SK-N-SH (cell line): ENCODE results near the gene KCNQ5. TPM values are rescaled to one million over a fixed set of nuclear protein-coding genes. Genes with fewer than 3 reads are reported as not detected.

ENCODE experiments used
- CTCF ChIA-PET: fragments of 300-600, 350-600 bp; formaldehyde crosslinking; extraction: SDS; loops from one replicate; lab custom pipeline; 2021; lab: Yijun Ruan, JAX
- POLR2A ChIA-PET: fragments of 350-600 bp; sonication (Branson Sonifier 250); formaldehyde crosslinking; extraction: SDS; loops from one replicate; lab custom pipeline; 2020; ENCODE audit warnings: antibody characterized with exemption, inconsistent platforms; lab: Yijun Ruan, JAX
- DNase-seq: peaks from one replicate; pipeline ENCODE4 v3.0.0; 2012
- H2AFZ ChIP-seq: fragments of 200-600 bp; sonication (generic); 2 replicates; pipeline ENCODE4 v1.8.1; 2016; ENCODE audit warnings: antibody characterized with exemption, mild to moderate bottlenecking, low read depth
- H3F3A ChIP-seq: fragments of 200-600 bp; sonication (generic); replicated peaks from 2 replicates; pipeline ENCODE3; 2016; ENCODE audit warnings: antibody characterized with exemption, mild to moderate bottlenecking; ENCODE audit not compliant: insufficient read depth
- H3K27ac ChIP-seq, 2 experiments: fragments of 200-500 bp in 1 of 2; fragments of 200-600 bp in 1 of 2; sonication (Bioruptor generic) in 1 of 2; sonication (generic), shearing (Covaris generic) in 1 of 2; 2 replicates each; pipeline versions ENCODE4 v1.5.1 to v1.6.1; 2014 to 2016; ENCODE audit warnings: low read depth in 2 of 2, inconsistent platforms in 1 of 2, low read length in 1 of 2, mild to moderate bottlenecking in 1 of 2, mixed read lengths in 1 of 2
- H3K27me3 ChIP-seq: fragments of 200-600 bp; sonication (generic), shearing (Covaris generic); 2 replicates; pipeline ENCODE4 v1.6.1; 2016; ENCODE audit warnings: mixed run types; ENCODE audit not compliant: insufficient read depth
- H3K36me3 ChIP-seq, 2 experiments: fragments of 200-500 bp in 1 of 2; fragments of 200-600 bp in 1 of 2; sonication (Bioruptor generic) in 1 of 2; sonication (generic) in 1 of 2; replicated peaks in 1 of 2; 2 replicates each; pipeline versions ENCODE3 to v1.5.1; 2014 to 2016; ENCODE audit warnings: low read length in 1 of 2, mild to moderate bottlenecking in 1 of 2; ENCODE audit not compliant: insufficient read depth in 2 of 2, control insufficient read depth in 1 of 2
- H3K4me1 ChIP-seq, 2 experiments: fragments of 200-500 bp in 1 of 2; fragments of 200-600 bp in 1 of 2; sonication (Bioruptor generic) in 1 of 2; sonication (generic), shearing (Covaris generic) in 1 of 2; 2 replicates each; pipeline versions ENCODE4 v1.5.1 to v1.6.1; 2014 to 2016; ENCODE audit warnings: low read depth in 1 of 2, low read length in 1 of 2, mixed run types in 1 of 2; ENCODE audit not compliant: insufficient read depth in 2 of 2, control insufficient read depth in 1 of 2
- H3K4me2 ChIP-seq: fragments of 200-600 bp; sonication (generic), shearing (Covaris generic); 2 replicates; pipeline ENCODE4 v1.6.1; 2017; ENCODE audit warnings: mixed run types
- H3K4me3 ChIP-seq, 2 experiments: fragments of 200-500 bp in 1 of 2; fragments of 200-600 bp in 1 of 2; sonication (Bioruptor generic) in 1 of 2; sonication (generic), shearing (Covaris generic) in 1 of 2; 2 replicates each; pipeline versions ENCODE4 v1.5.1 to v1.8.1; 2014 to 2016; ENCODE audit warnings: low read depth in 2 of 2, inconsistent platforms in 1 of 2, low read length in 1 of 2, mild to moderate bottlenecking in 1 of 2, mixed read lengths in 1 of 2, moderate library complexity in 1 of 2
- H3K79me2 ChIP-seq: fragments of 200-600 bp; sonication (generic); 2 replicates; pipeline ENCODE4 v1.8.1; 2017; ENCODE audit warnings: mild to moderate bottlenecking; ENCODE audit not compliant: insufficient read depth
- H3K9ac ChIP-seq: fragments of 200-600 bp; sonication (generic); 2 replicates; pipeline ENCODE4 v1.6.1; 2017; ENCODE audit warnings: mixed run types
- H3K9me2 ChIP-seq: fragments of 200-600 bp; sonication (generic); 2 replicates; pipeline ENCODE4 v1.6.1; 2017; ENCODE audit warnings: mixed run types
- H3K9me3 ChIP-seq: fragments of 200-600 bp; sonication (generic); 2 replicates; pipeline ENCODE4 v1.6.1; 2017; ENCODE audit warnings: mixed run types, mild to moderate bottlenecking, moderate library complexity
- H4K20me1 ChIP-seq: fragments of 200-600 bp; sonication (generic); 2 replicates; pipeline ENCODE4 v1.6.1; 2017; ENCODE audit warnings: mild to moderate bottlenecking, mixed run types; ENCODE audit not compliant: insufficient read depth
- CHD2 ChIP-seq: fragments of 150-350 bp; IDR thresholded peaks from 2 replicates; pipeline ENCODE4 v1.6.1; 2018; ENCODE audit warnings: low read length; ENCODE audit not compliant: partially characterized antibody
- CTCF ChIP-seq: fragments of 200-600 bp; sonication (generic); IDR thresholded peaks from 2 replicates; pipeline ENCODE4 v1.6.1; 2017; ENCODE audit warnings: antibody characterized with exemption, mild to moderate bottlenecking, moderate library complexity
- ELF1 ChIP-seq: IDR thresholded peaks from 2 replicates; pipeline ENCODE4 v1.4.0; 2012
- EZH2phosphoT487 ChIP-seq: fragments of 200-600 bp; sonication (generic); IDR thresholded peaks from 2 replicates; pipeline ENCODE4 v1.6.1; 2017; ENCODE audit warnings: low read depth, mixed run types, mild to moderate bottlenecking, antibody characterized with exemption, moderate library complexity, borderline replicate concordance
- FOXJ3 ChIP-seq: sonication (generic); formaldehyde crosslinking; IDR thresholded peaks from 2 replicates; pipeline ENCODE4 v1.5.1; 2020; ENCODE audit warnings: mild to moderate bottlenecking, missing genetic modification reagents
- GABPA ChIP-seq: IDR thresholded peaks from 2 replicates; pipeline ENCODE4 v1.4.0; 2012; ENCODE audit warnings: low read depth, mild to moderate bottlenecking
- GATA2 ChIP-seq: sonication (generic); formaldehyde crosslinking; IDR thresholded peaks from 2 replicates; pipeline ENCODE4 v1.5.0; 2020; ENCODE audit warnings: mild to moderate bottlenecking, missing genetic modification reagents
- IRF3 ChIP-seq: fragments of 150-350 bp; IDR thresholded peaks from 2 replicates; pipeline ENCODE4 v1.6.1; 2016; ENCODE audit warnings: mild to moderate bottlenecking, low read depth, low read length
- JUND ChIP-seq: IDR thresholded peaks from 2 replicates; pipeline ENCODE4 v1.4.0; 2012
- MEF2A ChIP-seq: IDR thresholded peaks from 2 replicates; pipeline ENCODE4 v1.4.0; 2012; ENCODE audit warnings: low read depth, borderline replicate concordance
- MXI1 ChIP-seq: IDR thresholded peaks from 2 replicates; pipeline ENCODE4 v1.6.1; 2012; ENCODE audit warnings: mild to moderate bottlenecking, low read depth, low read length, improper control_type of control experiment
- NFIC ChIP-seq: IDR thresholded peaks from 2 replicates; pipeline ENCODE4 v1.4.0; 2012; ENCODE audit warnings: borderline replicate concordance
- NRF1 ChIP-seq: IDR thresholded peaks from 2 replicates; pipeline ENCODE4 v1.6.1; 2012; ENCODE audit warnings: low read depth, mild to moderate bottlenecking, low read length
- RAD21 ChIP-seq: IDR thresholded peaks from 2 replicates; pipeline ENCODE4 v1.6.1; 2012; ENCODE audit warnings: mild to moderate bottlenecking, low read length
- RCOR1 ChIP-seq: fragments of 150-350 bp; IDR thresholded peaks from 2 replicates; pipeline ENCODE4 v1.6.1; 2017; ENCODE audit warnings: antibody characterized with exemption, low read length
- RXRA ChIP-seq: IDR thresholded peaks from 2 replicates; pipeline ENCODE4 v1.4.0; 2012; ENCODE audit warnings: low read depth, mild to moderate bottlenecking, borderline replicate concordance
- SMC3 ChIP-seq: IDR thresholded peaks from 2 replicates; pipeline ENCODE4 v1.6.1; 2012; ENCODE audit warnings: low read depth, low read length, improper control_type of control experiment
- TAF1 ChIP-seq: IDR thresholded peaks from 2 replicates; pipeline ENCODE4 v1.6.1; 2012; ENCODE audit warnings: low read depth, mild to moderate bottlenecking, low read length, moderate library complexity, borderline replicate concordance
- TCF12 ChIP-seq: IDR thresholded peaks from 2 replicates; pipeline ENCODE4 v1.4.0; 2012
- WGBS: methylation state at CpG from one replicate; pipeline ENCODE4 v1.1.6; 2017; ENCODE audit warnings: low lambda C conversion rate; 5-methylcytosine and 5-hydroxymethylcytosine counted together
- polyA plus RNA-seq, 3 experiments: library from polyadenylated mRNA; depleted of rRNA; stranded (reverse); fragments of >200 nt; gene quantifications; 2 replicates each; pipeline ENCODE4 v1.2.3, GENCODE V29; 2012
- TF ChIP-seq, protein P1 (sequence below): fragments of 150-350 bp; IDR thresholded peaks from 2 replicates; pipeline ENCODE4 v1.6.1; 2017; ENCODE audit warnings: antibody characterized with exemption, low read length, low read depth, borderline replicate concordance
- TF ChIP-seq, protein P2 (sequence below): IDR thresholded peaks from 2 replicates; pipeline ENCODE4 v1.4.0; 2012; ENCODE audit warnings: low read depth, borderline replicate concordance
- TF ChIP-seq, protein P3 (sequence below): IDR thresholded peaks from 2 replicates; pipeline ENCODE4 v1.4.0; 2012; ENCODE audit warnings: low read depth
- TF ChIP-seq, protein P4 (sequence below): IDR thresholded peaks from 2 replicates; pipeline ENCODE4; 2012
- TF ChIP-seq, protein P5 (sequence below): IDR thresholded peaks from 2 replicates; pipeline ENCODE4 v1.6.1; 2012; ENCODE audit warnings: mild to moderate bottlenecking, low read depth, low read length, moderate library complexity

KCNQ5 gene
- polyA plus RNA-seq, 1 of the 3 experiments (the other 2 are of a cell fraction), result 3.2 TPM

DNA sequence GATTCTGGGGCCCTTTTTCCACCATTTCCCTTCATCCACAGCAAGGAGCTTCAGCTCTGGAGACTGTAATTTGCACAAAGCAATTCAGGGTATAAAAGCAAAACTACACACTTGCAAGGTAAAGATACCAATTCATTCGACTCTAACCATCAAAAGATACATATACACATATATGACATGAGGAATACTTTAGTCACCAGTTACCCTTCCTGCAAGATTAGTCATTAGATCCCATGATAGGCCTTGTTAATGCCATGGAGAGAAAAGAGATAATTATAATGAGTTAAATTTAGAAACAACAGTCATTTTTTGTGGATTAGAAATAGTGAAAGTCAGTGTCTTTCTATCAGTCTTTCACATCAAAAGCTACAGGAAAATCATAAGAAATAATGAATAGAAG is 204.2 kb downstream of the KCNQ5 start:
- POLR2A ChIA-PET, result no interaction called here
- TF ChIP-seq NRF1 (no peak), IRF3 (no peak), ELF1 (no peak), GATA2 (CRISPR knock-in tag) (no peak), CHD2 (no peak), TCF12 (peak; percentile 63; the same call in 1 of the 2 replicates), JUND (peak; percentile 70), CTCF (no peak), MEF2A (peak; percentile 92), GABPA (no peak), TAF1 (no peak), NFIC (peak; percentile 20; the same call in 1 of the 2 replicates), SMC3 (no peak), RCOR1 (no peak), RAD21 (no peak), FOXJ3 (CRISPR knock-in tag) (no peak), EZH2phosphoT487 (no peak), RXRA (peak; percentile 40; the same call in 1 of the 2 replicates), MXI1 (no peak)
- TF ChIP-seq, protein P1, sequence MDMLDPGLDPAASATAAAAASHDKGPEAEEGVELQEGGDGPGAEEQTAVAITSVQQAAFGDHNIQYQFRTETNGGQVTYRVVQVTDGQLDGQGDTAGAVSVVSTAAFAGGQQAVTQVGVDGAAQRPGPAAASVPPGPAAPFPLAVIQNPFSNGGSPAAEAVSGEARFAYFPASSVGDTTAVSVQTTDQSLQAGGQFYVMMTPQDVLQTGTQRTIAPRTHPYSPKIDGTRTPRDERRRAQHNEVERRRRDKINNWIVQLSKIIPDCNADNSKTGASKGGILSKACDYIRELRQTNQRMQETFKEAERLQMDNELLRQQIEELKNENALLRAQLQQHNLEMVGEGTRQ, result no peak
- TF ChIP-seq, protein P2, sequence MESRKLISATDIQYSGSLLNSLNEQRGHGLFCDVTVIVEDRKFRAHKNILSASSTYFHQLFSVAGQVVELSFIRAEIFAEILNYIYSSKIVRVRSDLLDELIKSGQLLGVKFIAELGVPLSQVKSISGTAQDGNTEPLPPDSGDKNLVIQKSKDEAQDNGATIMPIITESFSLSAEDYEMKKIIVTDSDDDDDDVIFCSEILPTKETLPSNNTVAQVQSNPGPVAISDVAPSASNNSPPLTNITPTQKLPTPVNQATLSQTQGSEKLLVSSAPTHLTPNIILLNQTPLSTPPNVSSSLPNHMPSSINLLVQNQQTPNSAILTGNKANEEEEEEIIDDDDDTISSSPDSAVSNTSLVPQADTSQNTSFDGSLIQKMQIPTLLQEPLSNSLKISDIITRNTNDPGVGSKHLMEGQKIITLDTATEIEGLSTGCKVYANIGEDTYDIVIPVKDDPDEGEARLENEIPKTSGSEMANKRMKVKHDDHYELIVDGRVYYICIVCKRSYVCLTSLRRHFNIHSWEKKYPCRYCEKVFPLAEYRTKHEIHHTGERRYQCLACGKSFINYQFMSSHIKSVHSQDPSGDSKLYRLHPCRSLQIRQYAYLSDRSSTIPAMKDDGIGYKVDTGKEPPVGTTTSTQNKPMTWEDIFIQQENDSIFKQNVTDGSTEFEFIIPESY, result no peak
- TF ChIP-seq, protein P3, sequence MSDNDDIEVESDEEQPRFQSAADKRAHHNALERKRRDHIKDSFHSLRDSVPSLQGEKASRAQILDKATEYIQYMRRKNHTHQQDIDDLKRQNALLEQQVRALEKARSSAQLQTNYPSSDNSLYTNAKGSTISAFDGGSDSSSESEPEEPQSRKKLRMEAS, result no peak
- TF ChIP-seq, protein P4, sequence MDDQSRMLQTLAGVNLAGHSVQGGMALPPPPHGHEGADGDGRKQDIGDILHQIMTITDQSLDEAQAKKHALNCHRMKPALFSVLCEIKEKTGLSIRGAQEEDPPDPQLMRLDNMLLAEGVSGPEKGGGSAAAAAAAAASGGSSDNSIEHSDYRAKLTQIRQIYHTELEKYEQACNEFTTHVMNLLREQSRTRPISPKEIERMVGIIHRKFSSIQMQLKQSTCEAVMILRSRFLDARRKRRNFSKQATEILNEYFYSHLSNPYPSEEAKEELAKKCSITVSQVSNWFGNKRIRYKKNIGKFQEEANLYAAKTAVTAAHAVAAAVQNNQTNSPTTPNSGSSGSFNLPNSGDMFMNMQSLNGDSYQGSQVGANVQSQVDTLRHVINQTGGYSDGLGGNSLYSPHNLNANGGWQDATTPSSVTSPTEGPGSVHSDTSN, result peak; percentile 67
- TF ChIP-seq, protein P5, sequence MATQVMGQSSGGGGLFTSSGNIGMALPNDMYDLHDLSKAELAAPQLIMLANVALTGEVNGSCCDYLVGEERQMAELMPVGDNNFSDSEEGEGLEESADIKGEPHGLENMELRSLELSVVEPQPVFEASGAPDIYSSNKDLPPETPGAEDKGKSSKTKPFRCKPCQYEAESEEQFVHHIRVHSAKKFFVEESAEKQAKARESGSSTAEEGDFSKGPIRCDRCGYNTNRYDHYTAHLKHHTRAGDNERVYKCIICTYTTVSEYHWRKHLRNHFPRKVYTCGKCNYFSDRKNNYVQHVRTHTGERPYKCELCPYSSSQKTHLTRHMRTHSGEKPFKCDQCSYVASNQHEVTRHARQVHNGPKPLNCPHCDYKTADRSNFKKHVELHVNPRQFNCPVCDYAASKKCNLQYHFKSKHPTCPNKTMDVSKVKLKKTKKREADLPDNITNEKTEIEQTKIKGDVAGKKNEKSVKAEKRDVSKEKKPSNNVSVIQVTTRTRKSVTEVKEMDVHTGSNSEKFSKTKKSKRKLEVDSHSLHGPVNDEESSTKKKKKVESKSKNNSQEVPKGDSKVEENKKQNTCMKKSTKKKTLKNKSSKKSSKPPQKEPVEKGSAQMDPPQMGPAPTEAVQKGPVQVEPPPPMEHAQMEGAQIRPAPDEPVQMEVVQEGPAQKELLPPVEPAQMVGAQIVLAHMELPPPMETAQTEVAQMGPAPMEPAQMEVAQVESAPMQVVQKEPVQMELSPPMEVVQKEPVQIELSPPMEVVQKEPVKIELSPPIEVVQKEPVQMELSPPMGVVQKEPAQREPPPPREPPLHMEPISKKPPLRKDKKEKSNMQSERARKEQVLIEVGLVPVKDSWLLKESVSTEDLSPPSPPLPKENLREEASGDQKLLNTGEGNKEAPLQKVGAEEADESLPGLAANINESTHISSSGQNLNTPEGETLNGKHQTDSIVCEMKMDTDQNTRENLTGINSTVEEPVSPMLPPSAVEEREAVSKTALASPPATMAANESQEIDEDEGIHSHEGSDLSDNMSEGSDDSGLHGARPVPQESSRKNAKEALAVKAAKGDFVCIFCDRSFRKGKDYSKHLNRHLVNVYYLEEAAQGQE, result no peak

More for the DNA sequence above, 204.2 kb downstream of the KCNQ5 start:
- WGBS, result 8% methylated on average over 1 of the region's 1 CpG
- H3K9me2 ChIP-seq, result no peaks in the 10 kb centered on the region
- H2AFZ ChIP-seq, result no peak overlapping the region
- H3K4me2 ChIP-seq, result peak overlapping the region; percentile 52
- peak overlapping the region in 1 of 2 experiments; percentile 89; a peak in 2 of 4 replicates for H3K27ac ChIP-seq
- CTCF ChIA-PET, result interaction anchor here (0.6 to 1.5 kb wide), 3 partner anchors 9 to 210 kb away, joined by 3 read pairs; no protein-coding TSS in a partner anchor
- peaks cover 0 to 8% of the 10 kb centered on the region in 2 experiments; a peak in 1 of 4 replicates for H3K4me1 ChIP-seq
- H3K9me3 ChIP-seq, result no peaks in the 10 kb centered on the region
- no peaks in the 10 kb centered on the region for H4K20me1 ChIP-seq
- no peak for DNase-seq
- H3K4me3 ChIP-seq, result no peak overlapping the region
- H3K36me3 ChIP-seq, result peaks cover 0 to 6% of the 10 kb centered on the region in 2 experiments
- H3K79me2 ChIP-seq, result peaks cover 46% of the 10 kb centered on the region
- peak overlapping the region; percentile 30; the same call in 1 of the 2 replicates for H3K9ac ChIP-seq
- no peaks in the 10 kb centered on the region for H3K27me3 ChIP-seq
- H3F3A ChIP-seq, result peaks cover 32% of the 10 kb centered on the region
